ENCODE results near the gene WNT4.

WNT4 gene

DNA sequence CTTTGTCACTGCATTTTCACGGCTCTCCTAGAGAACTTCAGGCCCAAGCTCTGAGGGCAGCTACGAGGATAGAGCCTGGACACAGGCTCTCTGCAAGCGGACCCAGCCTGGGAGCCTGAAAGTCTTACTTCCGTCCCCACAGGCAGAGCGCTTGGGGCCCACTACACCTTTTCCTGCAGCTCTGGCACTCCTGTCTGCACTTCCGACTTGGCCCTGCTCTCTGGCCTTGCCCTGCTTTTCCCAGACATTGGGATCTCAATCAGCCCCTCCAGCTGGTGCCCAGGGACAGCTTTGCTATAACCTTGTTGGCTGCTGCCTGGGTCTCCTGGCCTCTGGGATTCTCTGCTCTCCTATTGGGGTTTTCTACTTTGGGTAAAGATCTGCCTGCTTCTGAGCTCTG, 27.6 kb downstream of the WNT4 start:
- TF ChIP-seq, protein P1, sequence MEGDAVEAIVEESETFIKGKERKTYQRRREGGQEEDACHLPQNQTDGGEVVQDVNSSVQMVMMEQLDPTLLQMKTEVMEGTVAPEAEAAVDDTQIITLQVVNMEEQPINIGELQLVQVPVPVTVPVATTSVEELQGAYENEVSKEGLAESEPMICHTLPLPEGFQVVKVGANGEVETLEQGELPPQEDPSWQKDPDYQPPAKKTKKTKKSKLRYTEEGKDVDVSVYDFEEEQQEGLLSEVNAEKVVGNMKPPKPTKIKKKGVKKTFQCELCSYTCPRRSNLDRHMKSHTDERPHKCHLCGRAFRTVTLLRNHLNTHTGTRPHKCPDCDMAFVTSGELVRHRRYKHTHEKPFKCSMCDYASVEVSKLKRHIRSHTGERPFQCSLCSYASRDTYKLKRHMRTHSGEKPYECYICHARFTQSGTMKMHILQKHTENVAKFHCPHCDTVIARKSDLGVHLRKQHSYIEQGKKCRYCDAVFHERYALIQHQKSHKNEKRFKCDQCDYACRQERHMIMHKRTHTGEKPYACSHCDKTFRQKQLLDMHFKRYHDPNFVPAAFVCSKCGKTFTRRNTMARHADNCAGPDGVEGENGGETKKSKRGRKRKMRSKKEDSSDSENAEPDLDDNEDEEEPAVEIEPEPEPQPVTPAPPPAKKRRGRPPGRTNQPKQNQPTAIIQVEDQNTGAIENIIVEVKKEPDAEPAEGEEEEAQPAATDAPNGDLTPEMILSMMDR (IDR thresholded peaks at IDR 0.05; ENCODE audit: low read length, missing control alignments): no peak
- H3K4me3 ChIP-seq (replicated peaks; ENCODE audit: low read depth, low read length): no peak overlapping the region
- no peak for DNase-seq (ENCODE audit: low read depth)

DNA sequence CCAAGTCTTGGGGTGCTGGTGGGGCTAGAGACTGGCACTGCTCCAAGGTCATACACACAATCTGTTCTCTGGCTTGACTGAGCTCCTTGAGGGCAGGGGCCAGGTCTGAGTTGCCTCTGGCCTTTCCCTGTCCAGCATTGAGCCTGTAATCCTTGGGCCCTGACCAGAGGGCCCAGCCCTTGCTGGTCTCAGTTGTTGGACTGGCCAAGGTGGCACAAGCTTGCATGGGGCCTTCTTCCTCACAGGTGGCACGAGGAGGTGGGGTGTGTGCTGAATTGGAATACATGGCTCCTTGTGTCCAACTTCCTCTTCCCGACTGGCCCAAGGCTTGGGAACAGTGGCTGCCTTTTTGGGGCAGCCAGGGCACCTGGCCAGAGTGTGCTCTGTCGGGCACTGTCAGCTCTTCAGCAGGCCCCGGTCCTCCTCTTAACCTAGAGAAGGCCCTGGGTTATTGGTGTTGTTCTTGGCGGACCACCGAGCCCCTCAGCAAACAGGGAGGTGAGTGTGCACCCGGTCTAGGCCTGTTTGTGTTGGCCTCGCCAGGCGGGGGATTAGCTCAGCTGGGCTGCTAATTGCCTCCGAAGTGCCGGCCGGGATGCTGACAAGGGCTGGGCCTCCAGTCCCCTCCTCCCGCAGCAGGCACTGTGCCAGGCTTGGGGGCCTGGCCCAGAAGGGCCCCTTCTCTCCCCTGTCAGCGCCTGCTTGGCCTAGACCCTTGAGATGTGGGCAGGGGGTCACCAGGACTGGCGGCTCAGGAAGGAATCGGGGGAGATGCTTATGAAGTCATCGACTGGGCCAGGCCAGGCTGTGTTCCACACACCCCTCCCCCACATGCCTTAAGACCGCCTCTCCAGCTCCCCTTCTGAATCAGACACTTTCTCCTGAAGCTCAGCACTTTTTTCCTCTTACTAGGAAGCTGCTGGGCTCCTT, 28.5 kb downstream of the WNT4 start:
- no peak overlapping the region for H3K4me3 ChIP-seq (replicated peaks; ENCODE audit: low read depth, low read length)
- TF ChIP-seq, protein P1 (IDR thresholded peaks at IDR 0.05; ENCODE audit: low read length, missing control alignments): no peak
- peak; percentile 83 for DNase-seq (ENCODE audit: low read depth)

DNA sequence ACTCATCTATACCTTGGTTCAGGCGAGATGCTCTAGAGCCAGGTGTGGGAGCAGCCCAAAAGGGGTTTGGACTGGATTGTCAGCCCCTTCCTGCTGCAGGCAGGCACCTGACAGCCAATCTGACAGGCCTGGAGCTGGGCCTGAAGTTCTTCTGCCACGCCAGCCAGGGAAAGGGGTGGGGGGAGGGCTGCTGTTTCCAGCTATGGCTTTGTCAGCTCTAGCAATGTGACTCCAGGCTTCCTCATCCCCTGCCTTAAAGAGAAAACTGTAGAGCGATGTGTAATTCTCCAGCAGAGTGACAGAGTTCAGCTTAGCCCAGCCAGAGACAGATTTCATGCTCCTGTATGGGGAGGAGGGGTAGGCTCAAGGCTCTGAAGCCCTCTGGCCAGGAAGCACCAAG, 30.3 kb downstream of the WNT4 start:
- TF ChIP-seq, protein P1 (IDR thresholded peaks at IDR 0.05; ENCODE audit: low read length, missing control alignments): no peak
- DNase-seq (ENCODE audit: low read depth): no peak
- H3K4me3 ChIP-seq (replicated peaks; ENCODE audit: low read depth, low read length): no peak overlapping the region

DNA sequence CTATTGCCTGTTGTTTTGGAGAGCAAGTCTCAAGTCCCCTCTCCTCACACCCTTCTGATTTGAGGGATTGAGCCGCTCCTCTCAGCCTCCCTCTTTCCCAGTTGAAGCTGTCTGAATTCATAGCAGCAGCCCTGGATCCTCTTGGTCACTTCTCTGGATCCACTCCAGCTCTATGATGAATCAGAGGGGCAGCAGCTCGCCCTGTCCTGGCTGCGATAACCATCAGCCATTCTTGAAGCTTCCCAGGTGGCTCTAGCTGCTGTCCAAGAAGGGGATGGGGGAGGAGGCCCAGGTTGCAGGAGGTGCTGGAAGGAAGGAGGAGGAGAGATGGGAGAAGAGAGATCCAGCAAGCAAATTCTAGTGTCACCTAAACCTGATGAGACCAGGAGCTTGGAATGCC, 31.3 kb downstream of the WNT4 start:
- H3K4me3 ChIP-seq (replicated peaks; ENCODE audit: low read depth, low read length): no peak overlapping the region
- DNase-seq (ENCODE audit: low read depth): peak; percentile 68

DNA sequence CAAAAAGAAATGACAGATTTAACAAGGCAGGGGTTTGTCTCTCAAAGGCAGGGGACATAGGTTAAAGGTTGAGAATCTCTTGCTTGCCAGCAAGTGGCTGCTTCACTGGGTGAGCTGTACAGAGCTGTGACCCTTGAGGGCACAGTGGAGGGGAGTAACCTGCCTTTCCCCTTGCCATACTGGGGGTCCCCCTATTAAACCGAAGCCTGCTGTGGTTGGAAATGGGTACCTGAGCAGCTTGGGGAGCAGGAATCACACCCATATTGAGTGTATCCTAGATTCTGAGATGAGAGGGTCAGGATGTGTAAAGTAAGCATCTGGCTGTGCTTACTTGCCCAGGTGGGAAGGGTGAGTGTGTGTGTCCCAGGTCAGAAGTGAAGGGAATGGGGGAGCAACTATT, 31.8 kb downstream of the WNT4 start:
- TF ChIP-seq, protein P1 (IDR thresholded peaks at IDR 0.05; ENCODE audit: low read length, missing control alignments): no peak
- H3K4me3 ChIP-seq (replicated peaks; ENCODE audit: low read depth, low read length): no peak overlapping the region
- no peak for DNase-seq (ENCODE audit: low read depth)

More for the DNA sequence above, 31.3 kb downstream of the WNT4 start:
- TF ChIP-seq, protein P1 (IDR thresholded peaks at IDR 0.05; ENCODE audit: low read length, missing control alignments): no peak

DNA sequence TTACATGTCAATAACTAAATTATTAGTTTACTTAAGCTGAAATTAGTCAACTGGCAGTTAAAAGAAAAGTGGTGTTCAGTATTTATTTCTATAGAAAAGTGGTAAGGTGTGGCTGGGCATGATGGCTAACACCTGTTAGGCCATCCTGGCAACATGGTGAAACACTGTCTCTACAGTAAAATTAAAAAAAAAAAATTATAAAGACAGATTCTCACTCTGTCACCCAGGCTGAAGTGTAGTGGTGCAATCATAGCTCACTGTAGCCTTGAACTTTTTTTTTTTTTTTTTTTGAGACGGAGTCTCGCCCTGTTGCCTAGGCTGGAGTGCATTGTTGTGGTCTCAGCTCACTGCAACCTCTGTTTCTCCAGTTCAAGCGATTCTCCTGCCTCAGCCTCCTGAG, 32.9 kb downstream of the WNT4 start:
- TF ChIP-seq, protein P1 (IDR thresholded peaks at IDR 0.05; ENCODE audit: low read length, missing control alignments): no peak
- no peak overlapping the region for H3K4me3 ChIP-seq (replicated peaks; ENCODE audit: low read depth, low read length)

More for the DNA sequence above, 32.9 kb downstream of the WNT4 start:
- DNase-seq (ENCODE audit: low read depth): no peak
